Stimulated activated CD4-positive, alpha-beta T cell treated with anti-CD3 and anti-CD28 coated beads, Interleukin-12 subunit alpha, Interleukin-12 subunit beta, amount 100 ng/mL, for 4 hours (primary cell): ENCODE results near the gene TSPAN8.
"Not testable (repeated sequence)": the region's sequence is repeated elsewhere in the genome, so short reads cannot be mapped to it uniquely, and the experiment has no call there.

Experiments used
- DNase-seq: peaks from one replicate; pipeline ENCODE4 v3.0.0-alpha.2; 2020

The TSPAN8 gene

GRCh38 chr12:71124835-71125460, 32.9 kb downstream of the TSPAN8 start:
- no peak for DNase-seq

DNA sequence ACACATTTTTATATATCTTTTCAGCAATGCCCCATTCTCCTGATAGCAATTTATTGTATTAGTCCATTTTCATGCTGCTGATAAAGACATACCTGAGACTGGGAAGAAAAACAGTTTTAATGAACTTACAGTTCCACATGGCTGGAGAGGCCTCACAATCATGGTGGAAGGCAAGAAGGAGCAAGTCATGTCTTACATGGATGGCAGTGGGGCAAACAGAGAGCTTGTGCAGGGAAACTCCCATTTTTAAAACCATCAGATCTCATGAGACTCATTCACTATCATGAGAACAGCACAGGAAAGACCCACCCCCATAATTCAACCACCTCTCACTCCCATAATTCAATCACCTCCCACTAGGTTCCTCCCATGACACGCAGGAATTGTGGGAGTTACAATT, 44.7 kb downstream of the TSPAN8 start:
- not testable (repeated sequence) for DNase-seq

DNA sequence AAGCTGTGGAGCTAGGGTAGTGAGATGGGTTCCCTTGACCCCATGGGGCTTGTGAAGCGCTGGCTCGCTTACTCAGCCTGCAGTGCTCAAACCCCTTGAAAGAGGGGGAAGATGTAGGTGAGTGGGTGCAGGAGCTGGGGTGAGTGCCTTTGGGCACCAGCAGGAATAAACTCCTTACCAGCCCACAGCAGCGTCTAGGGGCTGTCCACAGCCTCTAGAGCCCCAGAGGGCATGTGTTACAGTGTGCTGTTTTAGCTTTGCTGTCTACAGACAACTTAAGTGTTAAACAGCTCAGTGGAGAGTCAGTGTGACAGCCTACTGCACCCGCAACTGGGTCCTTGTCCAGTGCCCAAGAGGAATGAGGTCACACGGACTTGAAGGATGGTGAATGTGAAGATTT, 48.0 kb downstream of the TSPAN8 start:
- DNase-seq: no peak

DNA sequence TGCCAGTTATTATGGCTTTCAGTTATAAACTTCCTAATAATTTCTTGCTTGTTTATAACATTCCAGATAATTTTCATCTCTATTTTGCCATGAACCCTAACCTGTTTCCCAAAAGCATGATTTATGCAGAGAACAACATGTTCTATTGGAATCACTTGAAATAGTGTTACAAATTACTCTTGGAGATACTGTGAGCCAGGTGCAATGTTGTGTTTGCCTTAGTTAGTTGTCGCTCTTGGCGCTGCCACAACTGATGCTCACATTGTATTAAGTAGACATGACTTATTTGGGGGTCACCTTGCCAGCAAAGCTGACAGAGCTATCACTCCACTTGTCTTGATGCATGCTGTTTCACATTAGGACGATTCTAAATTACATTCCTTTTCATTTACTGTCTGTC, 49.4 kb downstream of the TSPAN8 start:
- DNase-seq: no peak

DNA sequence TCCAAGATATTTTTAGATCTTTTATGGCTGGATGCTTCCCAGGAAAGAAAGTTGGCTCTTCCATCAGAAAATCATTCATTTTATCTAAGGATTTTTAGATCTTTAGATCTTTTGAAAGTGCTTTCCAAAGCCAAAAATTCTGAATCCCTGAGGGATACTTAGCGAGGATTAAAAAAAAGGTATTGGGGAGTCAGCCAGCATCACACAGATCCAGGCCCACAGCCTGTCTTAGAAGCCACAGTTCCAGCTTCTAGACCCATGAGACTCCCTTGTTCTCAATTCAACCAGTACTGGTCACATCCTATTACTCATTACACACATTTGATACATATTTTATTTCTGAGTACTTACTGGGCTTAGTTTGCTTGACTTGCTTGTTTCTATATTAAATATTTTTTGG, 49.9 kb downstream of the TSPAN8 start:
- no peak for DNase-seq

GRCh38 chr12:71105956-71106355, 51.8 kb downstream of the TSPAN8 start:
- no peak for DNase-seq

- DNase-seq: no peak
Measured at GRCh38 chr12:71092290-71092689, 65.5 kb downstream of the TSPAN8 start.

- no peak for DNase-seq
Measured at GRCh38 chr12:71090971-71091370, 66.8 kb downstream of the TSPAN8 start.

- DNase-seq: no peak
Measured at GRCh38 chr12:71085575-71085974, 72.2 kb downstream of the TSPAN8 start.

DNA sequence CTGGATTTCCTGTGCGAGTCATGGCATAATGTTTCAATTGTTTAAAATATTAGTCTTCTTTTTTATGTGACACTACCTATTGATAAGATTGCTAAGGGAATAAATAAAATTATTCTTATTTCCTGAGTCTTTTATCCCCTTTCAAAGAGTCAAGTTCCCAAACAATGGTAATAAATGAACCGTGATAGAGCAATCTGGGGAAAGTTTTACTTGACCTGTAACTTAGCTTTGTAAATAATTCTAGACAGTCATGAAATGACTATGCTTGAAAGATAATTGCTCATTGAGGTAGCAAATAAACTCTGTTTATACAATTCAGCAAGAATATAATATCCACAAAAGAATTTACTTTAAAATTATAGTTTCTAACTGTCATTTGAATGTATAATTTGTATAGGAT, 82.1 kb downstream of the TSPAN8 start:
- DNase-seq: no peak
